ENCODE results near the gene ASIC2.

Gene ASIC2

GRCh38 chr17:33202796-33203495 lies 90.1 kb downstream of the ASIC2 start:
- DNase-seq (ENCODE audit: low read depth): no peak

GRCh38 chr17:33202021-33202420 lies 91.1 kb downstream of the ASIC2 start:
- DNase-seq (ENCODE audit: low read depth): no peak

- DNase-seq (ENCODE audit: low read depth): no peak
Observed at GRCh38 chr17:33201283-33201682, 91.8 kb downstream of the ASIC2 start.

GRCh38 chr17:33200587-33200986 lies 92.5 kb downstream of the ASIC2 start:
- peak; percentile 5 for DNase-seq (ENCODE audit: low read depth)

GRCh38 chr17:33199571-33200510 lies 93.3 kb downstream of the ASIC2 start:
- peak; percentile 5 for DNase-seq (ENCODE audit: low read depth)

GRCh38 chr17:33198954-33199353 lies 94.1 kb downstream of the ASIC2 start:
- no peak for DNase-seq (ENCODE audit: low read depth)

- DNase-seq (ENCODE audit: low read depth): no peak
Observed at GRCh38 chr17:33197342-33197741, 95.8 kb downstream of the ASIC2 start.

GRCh38 chr17:33196883-33197282 lies 96.2 kb downstream of the ASIC2 start:
- no peak for DNase-seq (ENCODE audit: low read depth)

- DNase-seq (ENCODE audit: low read depth): no peak
Observed at GRCh38 chr17:33192951-33193911, 99.9 kb downstream of the ASIC2 start.

GRCh38 chr17:33183487-33184026 lies 109.5 kb downstream of the ASIC2 start:
- DNase-seq (ENCODE audit: low read depth): peak; percentile 4

- DNase-seq (ENCODE audit: low read depth): no peak
Observed at GRCh38 chr17:33179151-33179550, 113.9 kb downstream of the ASIC2 start.

GRCh38 chr17:33178681-33179080 lies 114.4 kb downstream of the ASIC2 start:
- no peak for DNase-seq (ENCODE audit: low read depth)

GRCh38 chr17:33175562-33175961 lies 117.5 kb downstream of the ASIC2 start:
- no peak for DNase-seq (ENCODE audit: low read depth)

- no peak for DNase-seq (ENCODE audit: low read depth)
Observed at GRCh38 chr17:33171931-33172330, 121.2 kb downstream of the ASIC2 start.

GRCh38 chr17:33169580-33170285 lies 123.4 kb downstream of the ASIC2 start:
- no peak for DNase-seq (ENCODE audit: low read depth)

- DNase-seq (ENCODE audit: low read depth): no peak
Observed at GRCh38 chr17:33167736-33168135, 125.4 kb downstream of the ASIC2 start.

- no peak for DNase-seq (ENCODE audit: low read depth)
Observed at GRCh38 chr17:33166472-33166871, 126.6 kb downstream of the ASIC2 start.

GRCh38 chr17:33164169-33164881 lies 128.8 kb downstream of the ASIC2 start:
- DNase-seq (ENCODE audit: low read depth): no peak

- no peak for DNase-seq (ENCODE audit: low read depth)
Observed at GRCh38 chr17:33163533-33164168, 129.4 kb downstream of the ASIC2 start.

- no peak for DNase-seq (ENCODE audit: low read depth)
Observed at GRCh38 chr17:33154869-33155455, 138.1 kb downstream of the ASIC2 start.

All from amniotic epithelial cell (primary cell).